HCT116 (cell line): Measurements from ENCODE around the gene CTAGE1. TPM values are rescaled to one million over a fixed set of nuclear protein-coding genes. Genes with fewer than 3 reads are reported as not detected.

Source experiments
- ATAC-seq: fragments of 200-7000 bp; cut with Tn5 transposase; 2 replicates; pipeline ENCODE4 v1.9.1; 2020; ENCODE audit warnings: mild to moderate bottlenecking, moderate library complexity
- BruUV-seq: library from RNA; stranded (reverse); fragments of 400-500 nt; replicated peaks from 2 replicates; lab custom pipeline; 2021; lab: Mats Ljungman, UMichigan
- CTCF ChIA-PET: fragments of 300-600 bp; sonication (Branson Sonifier 250); formaldehyde crosslinking; loops from one replicate; lab custom pipeline; 2021; ENCODE audit warnings: antibody characterized with exemption; lab: Charles Lee
- POLR2A ChIA-PET: fragments of 300-600, 350-600 bp; sonication (Branson Sonifier 250); formaldehyde crosslinking; loops from one replicate; lab custom pipeline; 2021; ENCODE audit warnings: antibody characterized with exemption; lab: Charles Lee
- RAD21 ChIA-PET, 2 experiments: fragments of 300-600 bp; sonication (Branson Sonifier 250); formaldehyde crosslinking; loops; one replicate each; lab custom pipeline; 2023; ENCODE audit warnings: low total read pairs in 2 of 2; ENCODE audit not compliant: uncharacterized antibody in 2 of 2, unreplicated experiment in 2 of 2, low non-redundant PET in 1 of 2; lab: Charles Lee
- DNase-seq: peaks from one replicate; pipeline ENCODE4 v3.0.0-alpha.2; 2010; ENCODE audit warnings: low read depth, low spot score
- H2AFZ ChIP-seq: fragments of 200-600 bp; shearing (Covaris generic), sonication (generic); 2 replicates; pipeline ENCODE4 v1.6.1; 2017; ENCODE audit warnings: low read depth, mixed run types, mixed read lengths, antibody characterized with exemption, low read length; ENCODE audit not compliant: poor library complexity, severe bottlenecking
- H3K27ac ChIP-seq: 2 replicates; pipeline ENCODE4 v1.5.1; 2012; ENCODE audit warnings: low read depth, low read length
- H3K27me3 ChIP-seq: fragments of 200-600 bp; sonication (generic); 2 replicates; pipeline ENCODE4 v1.6.1; 2016; ENCODE audit warnings: mixed run types, low read length, mixed read lengths; ENCODE audit not compliant: insufficient read depth
- H3K36me3 ChIP-seq, 2 experiments: fragments of 200-500 bp in 1 of 2; fragments of 200-600 bp in 1 of 2; sonication (Bioruptor generic) in 1 of 2; sonication (generic) in 1 of 2; 2 replicates each; pipeline versions ENCODE4 v1.5.1 to v1.6.1; 2014 to 2016; ENCODE audit warnings: low read length in 2 of 2, inconsistent platforms in 1 of 2, mixed read lengths in 1 of 2, mixed run types in 1 of 2; ENCODE audit not compliant: insufficient read depth in 2 of 2, control insufficient read depth in 1 of 2
- H3K4me1 ChIP-seq, 2 experiments: fragments of 200-600 bp in 1 of 2; sonication (generic) in 1 of 2; 2 replicates each; pipeline versions ENCODE4 v1.5.1 to v1.6.1; 2012 to 2017; ENCODE audit warnings: low read length in 2 of 2, inconsistent platforms in 1 of 2, mild to moderate bottlenecking in 1 of 2, mixed read lengths in 1 of 2, mixed run types in 1 of 2, moderate library complexity in 1 of 2; ENCODE audit not compliant: insufficient read depth in 2 of 2, control insufficient read depth in 1 of 2
- H3K4me2 ChIP-seq: fragments of 200-600 bp; sonication (generic); 2 replicates; pipeline ENCODE4 v1.6.1; 2017; ENCODE audit warnings: mixed run types, low read length, mixed read lengths
- H3K4me3 ChIP-seq, 2 experiments: fragments of 200-600 bp in 1 of 2; sonication (generic) in 1 of 2; replicated peaks in 1 of 2; 2 replicates each; pipeline ENCODE4 v1.5.1; 2011 to 2016; ENCODE audit warnings: low read length in 2 of 2, control low read depth in 1 of 2, low read depth in 1 of 2, mild to moderate bottlenecking in 1 of 2, mixed read lengths in 1 of 2, mixed run types in 1 of 2
- H3K79me2 ChIP-seq: fragments of 200-600 bp; sonication (generic); 2 replicates; pipeline ENCODE4 v1.6.1; 2017; ENCODE audit warnings: mild to moderate bottlenecking, mixed run types, low read length, moderate library complexity, mixed read lengths; ENCODE audit not compliant: insufficient read depth
- H3K9ac ChIP-seq: fragments of 200-600 bp; sonication (generic); 2 replicates; pipeline ENCODE4 v1.6.1; 2016; ENCODE audit warnings: low read length, mixed read lengths
- H3K9me2 ChIP-seq: fragments of 200-600 bp; sonication (generic), shearing (Covaris generic); 2 replicates; pipeline ENCODE4 v1.6.1; 2017; ENCODE audit warnings: mixed run types, mild to moderate bottlenecking, moderate library complexity; ENCODE audit not compliant: insufficient read depth
- H3K9me3 ChIP-seq, 2 experiments: fragments of 200-500 bp in 1 of 2; fragments of 200-600 bp in 1 of 2; sonication (Bioruptor generic) in 1 of 2; sonication (generic) in 1 of 2; 2 replicates each; pipeline ENCODE4 v1.6.1; 2014 to 2017; ENCODE audit warnings: low read length in 2 of 2, mixed read lengths in 2 of 2, inconsistent platforms in 1 of 2, low read depth in 1 of 2, mild to moderate bottlenecking in 1 of 2, mixed run types in 1 of 2, moderate library complexity in 1 of 2; ENCODE audit not compliant: control insufficient read depth in 1 of 2, insufficient read depth in 1 of 2
- H4K20me1 ChIP-seq: fragments of 200-600 bp; sonication (generic), shearing (Covaris generic); 2 replicates; pipeline ENCODE4 v1.6.1; 2017; ENCODE audit warnings: mixed run types, mild to moderate bottlenecking, moderate library complexity; ENCODE audit not compliant: insufficient read depth
- ATF3 ChIP-seq: IDR thresholded peaks from 2 replicates; pipeline ENCODE4 v1.6.1; 2012
- CBX3 ChIP-seq: IDR thresholded peaks from 2 replicates; pipeline ENCODE4 v1.6.1; 2012; ENCODE audit warnings: low read depth
- CEBPB ChIP-seq: IDR thresholded peaks from 2 replicates; pipeline ENCODE4 v1.6.1; 2012; ENCODE audit warnings: low read depth
- CTCF ChIP-seq, 3 experiments: fragments of 200-600 bp in 1 of 3; sonication (generic) in 1 of 3; IDR thresholded peaks in 2 of 3; conservative IDR thresholded peaks in 1 of 3; 2 replicates each; pipeline ENCODE4 v1.5.1; 2012 to 2017; ENCODE audit warnings: low read depth in 2 of 3, low read length in 2 of 3, antibody characterized with exemption in 1 of 3, borderline replicate concordance in 1 of 3, control low read depth in 1 of 3, mild to moderate bottlenecking in 1 of 3, mixed read lengths in 1 of 3, mixed run types in 1 of 3, moderate library complexity in 1 of 3; ENCODE audit not compliant: insufficient read depth in 1 of 3
- ELF1 ChIP-seq: IDR thresholded peaks from 2 replicates; pipeline ENCODE4 v1.6.1; 2012; ENCODE audit warnings: low read depth, borderline replicate concordance
- EZH2 ChIP-seq: fragments of 200-600 bp; sonication (generic); IDR thresholded peaks from 2 replicates; pipeline ENCODE4 v1.6.1; 2017; ENCODE audit warnings: antibody characterized with exemption, mixed run types
- FOSL1 ChIP-seq: IDR thresholded peaks from 2 replicates; pipeline ENCODE4 v1.6.1; 2012; ENCODE audit warnings: low read depth
- JUND ChIP-seq: IDR thresholded peaks from 2 replicates; pipeline ENCODE4 v1.6.1; 2012
- MAX ChIP-seq: IDR thresholded peaks from 2 replicates; pipeline ENCODE4 v1.6.1; 2012
- POLR2AphosphoS5 ChIP-seq: IDR thresholded peaks from 2 replicates; pipeline ENCODE4 v1.6.1; 2011; ENCODE audit warnings: mild to moderate bottlenecking, low read depth, low read length, moderate library complexity
- RAD21 ChIP-seq: IDR thresholded peaks from 2 replicates; pipeline ENCODE4 v1.6.1; 2012; ENCODE audit warnings: low read depth, mild to moderate bottlenecking
- REST ChIP-seq: IDR thresholded peaks from 2 replicates; pipeline ENCODE4 v1.6.1; 2012; ENCODE audit warnings: low read depth
- SIN3A ChIP-seq: IDR thresholded peaks from 2 replicates; pipeline ENCODE4 v1.6.1; 2012; ENCODE audit warnings: low read depth
- SRF ChIP-seq: IDR thresholded peaks from 2 replicates; pipeline ENCODE4 v1.6.1; 2012; ENCODE audit warnings: low read depth
- TCF7L2 ChIP-seq: IDR thresholded peaks from 2 replicates; pipeline ENCODE4 v1.7.0; 2011; ENCODE audit warnings: borderline replicate concordance, inconsistent platforms; ENCODE audit not compliant: insufficient read depth, insufficient read length; ENCODE audit errors: extremely low read depth
- YY1 ChIP-seq: IDR thresholded peaks from 2 replicates; pipeline ENCODE4 v1.6.1; 2011; ENCODE audit warnings: low read length, low read depth, moderate library complexity, mild to moderate bottlenecking; ENCODE audit not compliant: insufficient replicate concordance; ENCODE audit errors: extremely low read depth
- ZBTB33 ChIP-seq: IDR thresholded peaks from 2 replicates; pipeline ENCODE4 v1.6.1; 2011; ENCODE audit warnings: mild to moderate bottlenecking, low read length, moderate library complexity; ENCODE audit not compliant: insufficient replicate concordance; ENCODE audit errors: extremely low read depth
- ZFX ChIP-seq: fragments of 450-650 bp; IDR thresholded peaks from 2 replicates; pipeline ENCODE4 v1.6.1; 2017
- ZNF274 ChIP-seq: fragments of 200-500 bp; sonication (Bioruptor generic); IDR thresholded peaks from 2 replicates; pipeline ENCODE4 v1.6.1; 2014; ENCODE audit warnings: mild to moderate bottlenecking, low read depth, low read length, inconsistent platforms
- intact Hi-C: fragments of 100-400 bp; cut with micrococcal nuclease; formaldehyde crosslinking; loops from 2 replicates; pipeline ENCODE4 v1.10.0; 2022
- total RNA-seq: library from RNA; stranded (reverse); gene quantifications from one replicate; pipeline ENCODE4 v1.2.1, GENCODE V29; 2021; ENCODE audit not compliant: unreplicated experiment

The CTAGE1 gene
- total RNA-seq, 1 experiment from 2014 or later: not detected

- TF ChIP-seq CBX3: no peak
- TF ChIP-seq RAD21: no peak
These were observed 34.5 kb upstream of the CTAGE1 start (continued) for GRCh38 chr18:22452226-22452668.

GRCh38 chr18:22451796-22452195 is 34.1 kb upstream of the CTAGE1 start:
- no peaks in the 10 kb centered on the region for H4K20me1 ChIP-seq
- DNase-seq: no peak
- no peaks in the 10 kb centered on the region for H3K4me1 ChIP-seq
- H3K9me2 ChIP-seq: no peaks in the 10 kb centered on the region
- intact Hi-C loops: no loop called here
- H3K27me3 ChIP-seq: no peaks in the 10 kb centered on the region
- H3K4me3 ChIP-seq: no peak overlapping the region
- ChIA-PET POLR2A (no interaction called here), RAD21 (no interaction called here), CTCF (no interaction called here)
- no peaks in the 10 kb centered on the region for H3K79me2 ChIP-seq
- H2AFZ ChIP-seq: no peak overlapping the region
- peaks cover 0 to 10% of the 10 kb centered on the region in 2 experiments; a peak in 1 of 4 replicates for H3K9me3 ChIP-seq
- no TSS peak for BruUV-seq
- H3K4me2 ChIP-seq: no peak overlapping the region
- no peak for ATAC-seq
- no peak overlapping the region for H3K9ac ChIP-seq
- no peak overlapping the region for H3K27ac ChIP-seq
- no peaks in the 10 kb centered on the region for H3K36me3 ChIP-seq
- TF ChIP-seq TCF7L2 (no peak), SRF (no peak), RAD21 (no peak), ATF3 (no peak), FOSL1 (no peak), CTCF (IDR thresholded peaks at IDR 0.05 in 2 of 3, conservative IDR thresholded peaks at IDR 0.05 in 1 of 3; ENCODE audit: borderline replicate concordance in 1 of 3, insufficient read depth in 1 of 3, low read depth in 2 of 3, low read length in 2 of 3) (no peak), ZNF274 (no peak), EZH2 (no peak), CEBPB (no peak), ZBTB33 (no peak), SIN3A (no peak), JUND (no peak), YY1 (no peak), ELF1 (no peak), MAX (no peak), ZFX (no peak), POLR2AphosphoS5 (no peak), REST (no peak)
